Caki2 (cell line): ENCODE data around the gene COQ2. TPM values are rescaled to one million over a fixed set of nuclear protein-coding genes. Genes with fewer than 3 reads are reported as not detected.

Experiments
- DNase-seq: peaks from one replicate; pipeline ENCODE4 v3.0.0-alpha.2; 2015; ENCODE audit warnings: low read depth
- in situ Hi-C: cut with HindIII; loops from 2 replicates; pipeline ENCODE4 v1.10.0; 2016; ENCODE audit warnings: low sequenced_read_pairs, low pct_unique_long_range_greater_than_20kb, mixed read lengths
- total RNA-seq: library from RNA; depleted of rRNA; stranded (reverse); fragments of >200 nt; shearing (Covaris generic); gene quantifications from 2 replicates; pipeline ENCODE4 v1.2.3, GENCODE V29; 2014; ENCODE audit warnings: low replicate concordance; rRNA removed

The COQ2 gene
- total RNA-seq, 1 experiment from 2014 or later: 29.7 TPM

DNA sequence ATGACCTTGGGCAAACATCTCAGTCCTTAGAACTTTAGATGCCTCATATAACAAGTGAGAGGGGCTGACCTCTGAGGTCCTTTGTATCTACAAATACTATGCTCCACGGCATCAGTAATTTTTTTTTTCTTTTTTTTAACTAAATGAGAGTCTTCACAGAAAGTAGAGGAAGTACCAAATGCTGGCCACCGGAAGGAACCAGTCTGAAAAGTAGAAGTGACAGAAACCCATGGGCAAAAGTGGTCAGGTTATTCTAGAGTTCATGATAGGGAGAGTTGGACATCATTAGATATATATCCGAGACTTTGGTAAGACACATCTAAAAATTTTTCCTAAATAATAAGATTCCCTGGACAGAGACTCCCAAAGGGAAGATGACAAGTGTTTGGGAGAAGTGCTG lies 53.7 kb downstream of the COQ2 start:
- in situ Hi-C loops: no loop called here
- DNase-seq: no peak

DNA sequence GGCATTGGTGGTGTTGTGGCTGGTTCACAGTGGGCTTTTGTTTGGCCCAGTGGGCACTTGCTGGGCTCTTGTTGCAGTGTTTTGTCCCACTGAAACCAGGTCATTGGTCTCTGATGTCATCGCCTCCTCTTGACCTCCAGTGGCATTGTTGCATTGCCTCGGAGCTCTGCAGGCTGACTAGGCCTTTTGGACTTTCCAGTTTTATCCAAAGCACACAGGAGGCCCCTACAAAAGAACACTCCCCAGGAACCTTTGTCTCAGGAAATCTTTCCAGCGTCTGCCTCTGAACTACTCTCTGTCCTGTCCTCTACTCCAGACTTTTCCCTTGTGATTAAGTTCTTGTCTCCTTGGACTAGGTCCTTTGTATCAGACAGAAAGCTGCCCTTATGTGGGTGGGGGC lies 54.8 kb downstream of the COQ2 start:
- DNase-seq: no peak
- in situ Hi-C loops: no loop called here

DNA sequence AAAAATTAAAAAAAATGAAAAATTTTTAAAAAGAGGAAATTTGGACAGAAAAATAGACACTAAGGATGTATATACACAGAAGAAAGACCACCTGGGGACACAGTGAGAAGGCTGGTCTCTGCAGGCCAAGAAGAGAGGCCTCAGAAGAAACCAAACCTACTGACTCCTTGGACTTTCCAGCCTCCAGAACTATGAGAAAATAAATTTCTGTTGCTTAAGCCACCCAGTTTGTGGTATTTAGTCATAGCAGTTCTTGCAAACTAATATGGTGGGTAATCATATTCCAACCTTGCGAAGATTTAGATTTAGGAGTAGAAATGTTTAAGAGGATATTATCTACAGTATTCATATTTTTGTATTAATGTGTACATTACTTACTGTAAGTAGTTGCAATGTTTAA lies 56.4 kb downstream of the COQ2 start:
- in situ Hi-C loops: no loop called here
- DNase-seq: no peak

DNA sequence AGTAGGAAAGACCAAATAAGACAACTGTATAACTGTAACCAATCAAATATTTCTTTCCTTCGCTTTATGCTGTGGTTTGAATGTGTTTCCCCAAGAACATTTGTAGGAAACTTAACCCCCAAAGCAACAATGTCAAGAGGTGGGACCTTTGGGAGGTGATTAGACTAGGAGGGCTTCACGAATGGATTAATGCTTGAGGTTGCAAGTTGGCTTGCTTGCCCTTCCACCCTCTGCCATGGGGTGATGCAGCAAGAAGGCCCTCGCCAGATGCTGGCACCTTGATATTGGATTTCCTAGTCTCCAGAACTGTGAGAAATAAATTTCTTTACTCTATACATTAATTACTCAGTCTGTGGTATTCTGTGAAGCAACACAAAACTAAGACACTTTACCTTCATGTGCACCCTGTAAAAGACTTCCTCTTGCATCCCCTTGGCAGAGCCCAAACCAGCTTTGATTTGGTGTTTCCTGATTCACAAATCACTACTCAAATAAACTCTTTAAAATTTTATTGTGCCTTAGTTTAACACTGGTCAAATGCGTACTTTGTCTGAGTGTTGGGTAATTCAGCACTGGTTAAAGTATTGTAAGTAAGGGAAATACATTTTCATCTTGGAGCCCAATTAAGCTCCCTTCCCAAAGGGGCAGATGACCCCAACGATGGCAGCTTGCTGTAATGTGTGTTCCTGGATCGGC lies 59.9 kb downstream of the COQ2 start:
- DNase-seq: no peak
- in situ Hi-C loops: no loop called here

DNA sequence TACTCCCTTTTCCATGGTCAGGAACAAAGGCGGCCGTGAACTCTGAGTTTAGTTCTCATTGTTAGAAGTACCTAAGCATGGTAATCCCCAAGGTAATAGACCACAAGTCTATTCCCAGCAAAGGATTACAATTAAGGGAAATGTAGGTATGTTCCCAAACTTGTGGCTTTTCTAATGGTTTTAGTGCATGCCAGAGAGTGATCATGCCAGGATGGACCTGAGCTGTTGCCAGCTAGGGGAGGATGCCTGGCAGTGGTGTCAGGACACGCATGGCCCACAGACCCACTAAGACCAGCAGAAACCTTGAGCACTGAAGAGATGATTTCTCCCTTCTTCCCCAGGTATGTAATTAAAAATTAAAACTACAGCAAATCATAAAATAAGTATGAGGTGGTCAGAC lies 60.8 kb downstream of the COQ2 start:
- DNase-seq: no peak
- in situ Hi-C loops: no loop called here

DNA sequence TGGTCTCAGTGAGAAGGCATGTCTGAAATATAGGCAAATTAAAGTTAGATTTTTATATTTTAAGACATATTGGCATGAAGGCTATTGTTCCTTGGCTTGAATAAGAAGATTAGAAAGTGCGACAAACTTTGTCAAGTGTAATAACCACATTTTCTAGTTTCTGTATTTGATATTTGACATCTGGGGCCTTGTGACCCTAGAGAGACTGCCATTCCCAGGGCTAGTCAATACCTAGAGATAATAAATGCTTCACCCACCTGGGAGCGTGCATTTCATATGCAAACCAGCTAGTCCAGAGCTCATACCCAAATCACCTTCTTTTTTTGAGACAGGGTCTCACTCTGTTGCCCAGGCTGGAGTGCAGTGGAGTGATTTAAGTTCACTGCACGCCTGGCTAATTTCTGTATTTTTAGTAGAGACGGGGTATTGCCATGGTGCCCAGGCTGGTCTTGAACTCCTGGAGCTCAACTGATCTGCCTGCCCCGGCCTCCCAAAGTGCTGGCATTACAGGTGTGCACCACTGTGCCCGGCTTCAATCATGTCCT lies 62.6 kb downstream of the COQ2 start:
- in situ Hi-C loops: no loop called here
- DNase-seq: no peak

DNA sequence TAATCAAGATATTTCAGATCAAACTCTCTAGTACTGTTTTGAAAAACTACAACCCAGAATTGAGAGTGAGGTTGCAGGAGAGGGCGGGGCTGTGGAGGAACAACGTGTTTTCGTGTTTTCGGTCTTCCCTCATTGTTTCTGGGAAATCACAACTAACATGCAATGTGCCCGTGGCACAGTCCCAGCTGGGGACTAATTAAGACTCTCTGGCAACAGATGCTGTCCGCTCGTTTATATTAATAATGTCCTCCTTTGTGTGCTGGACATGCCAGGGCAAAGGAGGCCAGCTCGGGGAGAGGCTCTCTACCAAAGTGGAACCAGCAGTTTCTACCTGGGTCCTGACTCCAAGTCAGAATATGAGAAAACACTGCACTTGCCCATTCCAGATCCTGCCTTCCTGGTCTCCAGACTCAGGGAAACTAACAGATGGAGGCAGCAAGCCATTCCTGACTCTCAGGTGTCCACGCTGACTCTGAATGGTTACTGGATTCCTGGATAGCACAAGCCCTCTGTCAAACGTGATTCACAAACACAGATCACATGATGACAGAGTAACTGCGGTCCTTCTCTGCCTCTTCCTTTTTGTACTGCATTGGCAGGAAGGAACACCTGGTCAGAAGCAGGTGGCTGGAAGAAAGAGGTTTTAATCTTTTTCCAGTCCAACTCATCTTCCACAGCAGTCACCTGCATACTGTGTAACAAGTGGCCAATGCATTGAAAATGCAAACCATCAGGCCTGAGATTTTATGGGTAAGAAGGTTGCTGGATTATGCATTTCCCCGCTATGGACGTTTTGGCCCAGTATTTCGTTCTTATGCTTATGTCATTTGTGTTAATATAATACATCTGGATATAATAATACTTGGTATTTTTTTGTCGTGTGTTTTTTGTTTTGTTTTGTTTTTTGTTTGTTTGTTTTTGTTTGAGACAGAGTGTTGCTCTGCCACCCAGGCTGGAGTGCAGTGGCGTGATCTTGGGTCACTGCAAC lies 65.0 kb downstream of the COQ2 start:
- no peak for DNase-seq
- in situ Hi-C loops: no loop called here

DNA sequence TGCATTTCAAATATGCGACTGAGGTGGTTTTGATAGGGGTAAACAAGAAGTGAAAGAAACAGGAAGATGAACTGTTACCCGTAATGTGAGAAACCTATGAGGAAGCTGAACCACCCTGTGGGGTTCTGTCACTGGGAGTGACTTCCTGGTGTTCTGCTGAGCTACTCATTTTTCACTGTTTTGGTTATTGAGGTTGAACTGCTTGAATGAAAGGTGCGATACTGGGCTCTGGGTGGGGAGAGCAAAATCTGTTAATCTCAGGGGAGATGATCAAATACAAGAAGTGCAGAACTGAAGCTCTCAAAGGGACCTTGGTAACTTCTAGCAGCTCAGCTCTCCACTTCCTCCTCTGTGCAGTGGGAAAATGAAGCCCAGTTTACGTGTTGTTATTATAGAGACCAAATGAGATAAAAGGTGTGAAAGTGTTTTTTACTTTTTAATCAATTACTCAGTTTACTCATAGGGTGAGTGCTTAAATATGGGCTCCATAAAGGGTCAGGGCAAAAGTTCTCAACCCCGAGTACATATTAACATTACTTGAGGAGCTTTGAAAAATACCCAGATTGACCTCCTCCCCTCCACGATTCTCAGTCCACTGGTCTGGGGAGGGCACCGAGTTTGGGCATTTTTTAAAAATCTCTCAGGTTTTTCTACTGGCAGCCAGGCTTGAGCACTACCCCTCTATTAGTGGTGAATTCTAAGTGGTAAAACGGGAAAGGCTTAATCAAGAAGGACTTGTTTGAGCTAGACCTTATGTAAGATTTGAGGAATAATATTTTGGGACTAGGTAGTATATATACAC lies 66.7 kb downstream of the COQ2 start:
- in situ Hi-C loops: no loop called here
- DNase-seq: no peak

DNA sequence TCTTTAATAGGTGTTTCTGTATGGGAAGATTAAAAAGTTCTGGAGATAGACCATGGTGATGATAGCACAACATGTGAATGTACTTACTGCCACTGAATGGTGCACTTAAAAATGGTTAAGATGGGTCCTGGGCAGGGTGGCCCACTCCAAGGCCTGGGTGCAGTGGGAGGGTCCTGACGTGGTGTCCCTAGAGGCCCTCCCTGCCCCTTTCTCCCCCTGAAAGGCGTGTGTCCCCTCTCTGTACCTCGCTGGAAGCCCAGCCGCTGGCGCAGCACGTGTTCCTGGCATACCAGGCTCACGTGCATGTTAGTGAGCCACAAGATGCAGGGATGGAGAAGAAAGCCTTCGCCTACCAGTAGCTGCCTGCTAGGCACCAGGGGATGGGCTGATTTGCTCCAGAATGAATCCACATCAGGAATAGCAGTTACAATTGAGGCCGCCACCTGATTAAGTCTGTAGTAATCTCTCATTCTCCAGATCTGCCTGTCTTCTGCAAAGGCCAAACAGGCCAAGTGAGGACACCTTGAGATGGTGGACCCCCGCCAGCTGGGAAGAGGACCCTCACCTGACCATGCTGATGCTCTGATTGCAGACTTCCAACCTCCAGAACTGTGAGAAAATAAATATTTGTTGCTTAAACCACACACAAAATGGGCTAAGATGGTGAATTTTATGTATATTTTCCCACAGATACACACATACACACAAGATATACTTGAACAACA lies 67.5 kb downstream of the COQ2 start:
- in situ Hi-C loops: no loop called here
- DNase-seq: no peak

DNA sequence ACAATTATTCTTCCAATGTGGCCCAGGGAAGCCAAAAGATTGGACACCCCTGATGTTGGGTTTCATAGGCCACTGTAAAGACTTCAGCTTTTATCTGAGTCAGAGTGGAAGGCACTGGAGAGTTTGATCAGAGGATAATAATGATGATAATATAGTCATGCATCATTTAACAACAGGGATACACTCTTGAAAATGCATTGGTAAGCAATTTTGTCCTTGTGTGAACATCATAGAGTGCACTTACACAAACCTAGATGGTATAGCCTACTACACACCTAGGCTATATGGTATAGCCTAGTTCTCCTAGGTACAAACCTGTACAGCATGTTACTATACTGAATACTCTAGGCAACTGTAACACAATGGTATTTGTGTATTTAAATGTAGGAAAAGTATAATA lies 70.5 kb downstream of the COQ2 start:
- DNase-seq: no peak
- in situ Hi-C loops: no loop called here

Other genes with a start within 250 kb of the COQ2 start
- gene COPS4, start 249.6 kb downstream of the COQ2 start, total RNA-seq: 53.5 and 68.7 TPM in 2 replicates
- gene PLAC8, start 170.1 kb downstream of the COQ2 start, total RNA-seq: not detected in 2 replicates
- gene HPSE, start 50.0 kb upstream of the COQ2 start, total RNA-seq: 1.6 and 2.9 TPM in 2 replicates
- 4.4 and 6.5 TPM in 2 replicates for gene HELQ, start 171.0 kb upstream of the COQ2 start, total RNA-seq
- 10.2 and 23.9 TPM in 2 replicates for gene MRPS18C, start 171.3 kb upstream of the COQ2 start, total RNA-seq
- 0.78 and 3.4 TPM in 2 replicates for gene ABRAXAS1, start 200.3 kb upstream of the COQ2 start, total RNA-seq